ENCODE data around the gene TNK1. TPM values are rescaled to one million over a fixed set of nuclear protein-coding genes. Genes with fewer than 3 reads are reported as not detected.

The TNK1 gene
- total and polyA plus RNA-seq, 2 of the 8 experiments (the other 6 are each of a cell fraction or from before 2014, with no cell fraction given) = 7.6 to 9.5 TPM

GRCh38 chr17:7411427-7411750, 30.5 kb downstream of the TNK1 start:
- H2AFZ ChIP-seq (ENCODE audit: low read length) = no peak overlapping the region
- H3K4me3 ChIP-seq (ENCODE audit: extremely low read depth in 1 of 4, insufficient read depth in 2 of 4, low read depth in 3 of 4, low read length in 4 of 4) = no peak overlapping the region
- H3K18ac ChIP-seq (ENCODE audit: extremely low read depth, low read length) = no peak overlapping the region
- POLR2A ChIA-PET (ENCODE audit: partially characterized antibody) = interaction anchor here (1.0 to 1.6 kb wide), 6 partner anchors 9 to 75 kb away, joined by 3 to 4 read pairs (median 4); partner anchors contain the start of gene ACAP1
- H3K36me3 ChIP-seq (ENCODE audit: control insufficient read depth in 2 of 4, insufficient read depth in 4 of 4, low read length in 3 of 4) = peaks cover 2 to 36% (median 22%) of the 10 kb centered on the region in 4 experiments; a peak in 6 of 8 replicates
- no peak overlapping the region for H2AK5ac ChIP-seq (ENCODE audit: low read depth, low read length)
- H4K5ac ChIP-seq (ENCODE audit: insufficient read length, low read depth, low read length) = no peak overlapping the region
- no peak overlapping the region for H2BK12ac ChIP-seq (ENCODE audit: low read depth, low read length)
- no peak overlapping the region for H2BK120ac ChIP-seq (replicated peaks; ENCODE audit: low read depth, low read length)
- H3K56ac ChIP-seq (replicated peaks; ENCODE audit: insufficient read length, low read depth, low read length) = no peak overlapping the region
- H4K91ac ChIP-seq (replicated peaks; ENCODE audit: insufficient read length, low read length) = no peak overlapping the region
- H3K23me2 ChIP-seq (ENCODE audit: low read depth, low read length) = peaks cover 4% of the 10 kb centered on the region; the same call in 1 of the 2 replicates
- no peak overlapping the region for H3K4ac ChIP-seq (replicated peaks; ENCODE audit: insufficient read length, low read depth, low read length)
- FAIRE-seq (no peak), DNase-seq (ENCODE audit: low read depth in 1 of 2, low spot score in 2 of 2) (no peak)
- no peak overlapping the region for H3K27ac ChIP-seq (ENCODE audit: low read depth, low read length)
- H3K4me1 ChIP-seq (replicated peaks in 1 of 4; ENCODE audit: control insufficient read depth in 3 of 4, insufficient read depth in 4 of 4, low read length in 3 of 4) = peaks cover 0 to 14% (median 10%) of the 10 kb centered on the region in 4 experiments; a peak in 5 of 7 replicates
- 0 out of 2 replicates have a peak, but pooled peaks cover 2% of the 10 kb centered on the region for H3K79me1 ChIP-seq (ENCODE audit: low read depth, low read length)
- H3K14ac ChIP-seq (ENCODE audit: insufficient read length) = no peak overlapping the region
- CTCF ChIA-PET (ENCODE audit: partially characterized antibody) = interaction anchor here (1.0 to 1.6 kb wide), 4 partner anchors 11 to 75 kb away, joined by 3 to 4 read pairs (median 4); no protein-coding TSS in a partner anchor
- H3K27me3 ChIP-seq (replicated peaks in 1 of 4; ENCODE audit: control insufficient read depth in 3 of 4, extremely low read depth in 1 of 4, insufficient read depth in 3 of 4, low read length in 3 of 4) = no peaks in the 10 kb centered on the region
- H4K8ac ChIP-seq (ENCODE audit: extremely low read depth, insufficient read depth, low read length) = no peak overlapping the region
- peaks cover 2 to 20% of the 10 kb centered on the region in 2 experiments for H4K20me1 ChIP-seq (replicated peaks in 1 of 2; ENCODE audit: control insufficient read depth in 1 of 2, insufficient read depth in 2 of 2, low read length in 2 of 2)
- no peak overlapping the region for H3K23ac ChIP-seq (ENCODE audit: insufficient read length)
- no peak overlapping the region for H2BK5ac ChIP-seq (ENCODE audit: low read depth, low read length)
- H2BK20ac ChIP-seq (ENCODE audit: low read length) = no peak overlapping the region
- no peaks in the 10 kb centered on the region for H3K9me3 ChIP-seq (ENCODE audit: insufficient read depth in 2 of 2, low read depth in 1 of 2, low read length in 1 of 2)
- no peak overlapping the region for H2BK15ac ChIP-seq (ENCODE audit: low read length)
- no peak overlapping the region for H3K4me2 ChIP-seq (ENCODE audit: insufficient read depth in 1 of 2, low read depth in 2 of 2, low read length in 2 of 2)
- H3K9ac ChIP-seq (replicated peaks in 1 of 4; ENCODE audit: extremely low read depth in 1 of 4, low read depth in 3 of 4, low read length in 3 of 4) = no peak overlapping the region
- 93% methylated on average over 4 of the region's 8 CpGs; no CpG with 5 or more reads in 1 of the 2 experiments for WGBS, 2 experiments (ENCODE audit: extremely low coverage in 1 of 2, insufficient coverage in 1 of 2, insufficient read length in 1 of 2, insufficient replicate concordance in 2 of 2, low coverage in 1 of 2, low lambda C conversion rate in 2 of 2, missing lambda C conversion rate in 1 of 2)
- no peak for TF ChIP-seq EP300 (IDR thresholded peaks at IDR 0.05; ENCODE audit: borderline replicate concordance in 1 of 2, low read depth in 2 of 2, low read length in 2 of 2)
- TF ChIP-seq EGR1 (IDR thresholded peaks at IDR 0.05; ENCODE audit: borderline replicate concordance, low read depth, low read length) = no peak
- no peak for TF ChIP-seq RXRA (IDR thresholded peaks at IDR 0.05; ENCODE audit: insufficient read depth, low read depth, low read length)
- TF ChIP-seq GTF2F1 (IDR thresholded peaks at IDR 0.05; ENCODE audit: borderline replicate concordance, low read depth, low read length) = no peak
- no peak for TF ChIP-seq KDM5A (IDR thresholded peaks at IDR 0.05; ENCODE audit: low read length)
- TF ChIP-seq, protein P1, sequence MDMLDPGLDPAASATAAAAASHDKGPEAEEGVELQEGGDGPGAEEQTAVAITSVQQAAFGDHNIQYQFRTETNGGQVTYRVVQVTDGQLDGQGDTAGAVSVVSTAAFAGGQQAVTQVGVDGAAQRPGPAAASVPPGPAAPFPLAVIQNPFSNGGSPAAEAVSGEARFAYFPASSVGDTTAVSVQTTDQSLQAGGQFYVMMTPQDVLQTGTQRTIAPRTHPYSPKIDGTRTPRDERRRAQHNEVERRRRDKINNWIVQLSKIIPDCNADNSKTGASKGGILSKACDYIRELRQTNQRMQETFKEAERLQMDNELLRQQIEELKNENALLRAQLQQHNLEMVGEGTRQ (IDR thresholded peaks at IDR 0.05; ENCODE audit: low read length) = no peak
- no peak for TF ChIP-seq TEAD4 (IDR thresholded peaks at IDR 0.05; ENCODE audit: low read depth, low read length)
- no peak for TF ChIP-seq POU5F1 (IDR thresholded peaks at IDR 0.05; ENCODE audit: low read depth, low read length)
- peaks cover 0 to 5% of the 10 kb centered on the region in 2 experiments; a peak in 1 of 4 replicates for H3K79me2 ChIP-seq (ENCODE audit: control insufficient read depth in 1 of 2, insufficient read depth in 2 of 2, low read length in 2 of 2)
